ENCODE data around the gene ZDHHC14.
"Not testable (repeated sequence)": the region's sequence is repeated elsewhere in the genome, so short reads cannot be mapped to it uniquely, and the experiment has no call there.

Gene ZDHHC14

DNA sequence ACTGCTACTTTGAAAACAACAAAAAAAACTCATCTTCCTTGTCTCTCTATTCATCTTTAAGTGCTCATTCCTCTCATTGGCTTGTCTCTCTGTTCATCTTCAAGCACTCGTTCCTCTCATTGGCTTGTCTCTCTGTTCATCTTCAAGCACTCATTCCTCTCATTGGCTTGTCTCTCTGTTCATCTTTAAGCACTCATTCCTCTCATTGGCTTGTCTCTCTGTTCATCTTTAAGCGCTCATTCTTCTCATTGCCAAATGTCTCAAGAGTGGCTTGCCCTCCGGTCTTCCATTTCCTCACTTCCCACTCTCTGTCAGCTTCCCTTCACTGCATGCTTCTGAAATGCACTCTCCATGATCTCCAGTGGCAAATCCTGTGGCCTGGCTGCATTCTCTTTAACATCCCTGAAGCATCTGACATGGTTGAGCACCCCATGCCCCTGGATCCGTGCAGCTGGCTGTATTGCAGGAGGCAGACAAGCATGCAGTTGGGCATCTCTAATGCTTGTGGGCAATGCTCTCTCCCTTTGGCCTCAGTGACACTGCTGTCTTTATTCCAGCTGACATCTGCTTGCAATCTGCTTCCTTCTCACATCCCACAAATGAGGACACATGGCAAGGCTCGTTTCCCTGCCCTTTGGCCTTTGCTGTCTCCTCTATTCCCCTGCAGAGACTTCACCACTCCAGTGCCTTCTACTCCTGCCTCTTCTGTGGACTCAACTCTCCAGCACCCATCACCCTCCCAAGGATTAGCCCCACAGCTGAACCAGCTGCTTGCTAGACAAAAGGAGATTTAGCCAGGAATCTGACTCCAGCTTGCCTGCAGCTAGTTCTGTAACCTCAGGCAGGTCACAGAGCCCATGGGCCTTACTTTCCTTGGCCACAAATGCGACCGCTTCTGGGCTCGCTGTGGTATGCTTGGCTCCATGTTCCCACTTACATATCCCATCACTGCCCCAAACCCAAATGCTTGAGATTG lies 298.9 kb downstream of the ZDHHC14 start:
- no peak for DNase-seq

DNA sequence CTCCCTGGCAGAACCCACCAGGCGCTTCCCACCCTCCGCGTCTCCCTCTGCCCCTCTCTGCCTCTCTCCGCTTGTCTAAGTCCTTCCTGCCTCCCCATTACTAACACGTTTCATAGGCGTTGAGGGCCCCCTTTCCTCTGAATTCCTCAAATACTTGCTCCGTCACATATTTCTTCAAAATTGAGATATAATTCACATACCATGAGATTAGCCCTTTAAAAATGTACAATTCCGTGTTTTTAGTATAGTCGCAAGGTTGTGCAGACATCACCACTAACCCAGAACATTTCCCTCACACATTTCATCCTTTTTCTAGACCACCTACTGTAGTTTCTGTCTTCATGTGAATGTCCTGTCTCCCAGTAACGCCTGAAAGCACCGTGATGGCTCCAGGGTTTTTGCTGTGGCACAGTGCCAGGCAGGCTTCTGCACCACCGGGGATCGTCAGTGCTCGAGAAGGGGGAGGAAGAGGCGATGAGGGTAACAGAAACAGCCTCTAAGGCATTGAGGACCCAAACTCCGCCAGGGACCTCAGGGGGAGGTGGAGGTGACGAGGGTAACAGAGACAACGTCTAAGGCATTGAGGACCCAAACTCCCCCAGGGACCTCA lies 300.2 kb downstream of the ZDHHC14 start:
- DNase-seq: no peak

DNA sequence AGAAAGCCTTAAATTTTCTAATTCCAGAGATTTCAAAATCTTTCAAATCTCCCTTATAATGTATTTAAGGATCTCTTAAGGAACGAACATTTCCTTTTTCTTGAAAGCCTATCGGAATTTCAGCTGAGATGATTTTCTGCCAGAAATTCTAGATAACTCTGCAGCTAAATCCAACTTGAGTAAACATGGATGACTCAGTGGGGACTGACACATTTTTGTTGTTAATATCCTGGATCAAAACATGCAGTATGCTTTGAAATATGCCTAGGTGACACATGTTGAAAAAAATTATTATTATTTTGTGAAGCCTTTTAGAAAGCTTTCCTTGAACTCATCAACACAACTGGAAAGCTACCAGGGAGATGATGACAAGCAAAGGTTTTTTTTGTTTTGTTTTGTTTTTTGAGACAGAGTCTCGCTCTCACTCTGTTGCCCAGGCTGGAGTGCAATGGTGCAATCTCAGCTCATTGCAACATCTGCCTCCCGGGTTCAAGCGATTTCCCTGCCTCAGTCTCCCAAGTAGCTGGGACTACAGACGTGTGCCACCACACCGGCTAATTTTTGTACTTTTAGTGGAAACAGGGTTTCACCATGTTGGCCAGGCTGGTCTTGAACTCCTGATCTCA lies 302.0 kb downstream of the ZDHHC14 start:
- no peak for DNase-seq

DNA sequence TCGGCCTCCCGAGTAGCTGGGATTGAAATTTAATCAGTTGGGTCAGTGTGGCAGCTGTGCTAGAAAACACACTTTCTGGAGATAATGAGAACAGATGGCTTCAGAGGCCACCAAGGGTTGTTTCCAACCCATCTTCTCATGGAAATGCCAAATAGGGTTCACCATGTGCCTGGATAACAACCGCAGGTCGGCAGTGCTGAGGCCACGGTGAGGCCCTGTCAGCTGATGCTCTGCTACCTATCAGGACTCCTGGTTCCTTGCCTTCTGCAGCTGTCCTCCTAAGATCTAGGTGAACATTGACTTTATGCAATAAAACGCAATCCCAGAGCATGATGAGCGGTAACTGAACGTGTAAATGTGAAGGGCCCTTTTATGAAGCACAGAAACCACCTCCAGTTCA lies 302.7 kb downstream of the ZDHHC14 start:
- no peak for DNase-seq

DNA sequence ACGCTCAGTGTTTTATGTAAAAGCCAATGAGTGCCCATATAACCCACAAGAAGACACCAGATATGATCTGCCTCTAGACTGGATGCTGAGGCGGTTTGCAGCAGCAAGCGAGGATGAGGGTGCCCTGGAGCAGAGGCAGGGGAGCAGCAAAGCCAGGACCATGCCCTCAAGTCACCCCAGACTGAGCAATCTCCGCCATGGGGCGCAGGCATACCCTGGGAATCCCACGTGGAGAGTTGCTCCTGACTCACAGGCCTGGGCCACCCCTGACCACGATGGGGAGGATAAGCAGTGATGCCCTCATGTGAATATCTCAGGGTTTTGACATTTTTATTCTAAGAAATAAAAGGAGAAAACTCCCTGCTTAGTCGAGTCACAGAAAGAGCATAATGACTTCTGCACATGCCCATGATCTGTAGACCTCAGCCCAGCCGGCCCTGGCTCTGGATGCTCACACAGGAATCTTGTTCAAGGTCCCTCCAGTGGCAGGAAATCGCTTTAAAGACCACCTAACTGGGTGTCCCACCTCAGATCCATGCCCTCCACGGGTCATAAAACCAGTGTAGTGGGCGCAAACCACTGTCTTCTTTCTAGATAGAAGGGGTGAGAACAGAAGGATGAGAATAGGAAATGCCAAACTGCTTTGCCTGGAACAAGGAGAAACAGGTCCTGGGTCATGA lies 303.8 kb downstream of the ZDHHC14 start:
- no peak for DNase-seq

DNA sequence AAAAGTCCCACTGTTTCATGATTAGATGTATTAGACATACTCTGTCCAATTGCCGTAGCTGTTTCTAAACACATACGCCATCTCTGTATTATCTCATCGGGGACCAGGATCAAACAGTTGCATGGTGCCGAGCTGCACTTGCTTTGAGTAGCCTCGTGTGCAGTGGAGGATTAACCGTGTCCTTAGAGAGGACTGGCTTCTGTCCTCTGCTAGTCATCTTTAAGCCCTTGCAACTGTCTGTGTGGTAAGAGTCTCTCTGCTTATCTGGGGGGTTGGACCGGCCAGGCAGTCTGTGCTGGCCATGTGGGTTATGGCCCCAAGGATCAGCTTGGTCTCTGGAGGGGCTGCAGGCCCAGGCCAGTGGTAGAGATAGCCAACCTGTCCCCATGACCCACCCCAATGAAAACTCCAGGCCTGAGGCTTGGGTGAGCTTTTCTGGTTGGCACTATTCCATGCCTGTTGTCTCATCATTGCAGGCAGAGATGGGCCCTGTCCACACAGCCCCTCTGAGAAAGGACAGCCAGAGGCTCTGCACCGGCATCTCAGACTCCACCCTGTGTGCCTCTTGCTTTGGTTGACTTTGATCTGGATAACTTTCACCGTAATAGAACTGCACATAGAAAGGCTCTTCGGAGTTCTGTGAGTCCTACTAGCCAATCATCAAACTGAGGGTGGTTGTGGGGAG lies 304.7 kb downstream of the ZDHHC14 start:
- DNase-seq: no peak

DNA sequence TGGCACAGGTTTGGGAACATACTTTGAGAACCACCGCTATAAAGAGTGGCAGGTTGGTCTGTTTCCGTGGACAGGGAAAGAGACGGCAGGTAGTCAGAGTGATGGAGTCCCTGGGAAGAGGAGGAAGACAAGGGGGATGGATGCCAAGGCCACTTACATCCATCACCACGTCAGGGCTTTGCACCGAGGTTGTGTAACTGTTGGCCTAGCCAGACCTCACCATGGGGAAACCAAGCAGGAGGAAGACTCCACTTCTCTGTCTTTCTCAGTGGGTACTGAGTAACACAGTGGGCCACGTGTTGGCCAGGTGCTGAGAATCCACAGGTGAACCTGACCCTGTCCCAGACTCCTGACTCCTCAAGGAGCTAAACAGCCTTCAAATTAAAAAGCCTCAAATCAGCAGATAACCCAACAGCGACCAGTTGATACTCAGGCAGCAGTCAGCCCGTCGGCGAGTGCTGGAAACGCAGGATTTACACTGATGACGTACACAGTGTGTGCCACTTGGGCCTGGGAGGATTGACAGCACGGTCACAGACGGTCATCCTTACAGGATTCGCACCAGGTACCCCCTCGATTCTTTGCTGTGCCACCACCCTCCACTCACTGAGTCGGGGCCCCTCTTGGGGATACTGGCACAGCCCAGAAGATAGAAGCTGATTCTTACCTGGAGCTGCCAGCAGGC lies 307.4 kb downstream of the ZDHHC14 start:
- no peak for DNase-seq

GRCh38 chr6:157688960-157689599 lies 308.1 kb downstream of the ZDHHC14 start:
- DNase-seq: no peak

DNA sequence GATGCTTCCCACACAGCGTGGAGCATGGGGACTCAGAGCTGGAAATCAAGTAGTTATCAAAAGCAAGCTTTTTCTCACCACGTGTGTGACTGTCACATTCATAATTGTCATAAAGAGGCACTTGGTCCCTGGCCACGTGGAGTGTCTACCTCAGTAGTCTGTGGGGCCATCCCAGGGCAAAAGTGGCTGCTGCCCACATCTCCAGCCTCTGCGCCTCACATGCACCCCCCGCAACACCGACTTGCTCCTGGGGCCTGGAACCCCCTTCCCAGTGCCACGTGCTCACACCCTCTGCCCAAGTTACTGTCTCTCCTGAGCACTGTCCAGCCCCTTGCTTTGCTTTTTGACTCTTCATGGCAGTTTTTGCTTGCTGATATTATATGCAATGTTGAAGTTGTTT lies 308.9 kb downstream of the ZDHHC14 start:
- DNase-seq: no peak

DNA sequence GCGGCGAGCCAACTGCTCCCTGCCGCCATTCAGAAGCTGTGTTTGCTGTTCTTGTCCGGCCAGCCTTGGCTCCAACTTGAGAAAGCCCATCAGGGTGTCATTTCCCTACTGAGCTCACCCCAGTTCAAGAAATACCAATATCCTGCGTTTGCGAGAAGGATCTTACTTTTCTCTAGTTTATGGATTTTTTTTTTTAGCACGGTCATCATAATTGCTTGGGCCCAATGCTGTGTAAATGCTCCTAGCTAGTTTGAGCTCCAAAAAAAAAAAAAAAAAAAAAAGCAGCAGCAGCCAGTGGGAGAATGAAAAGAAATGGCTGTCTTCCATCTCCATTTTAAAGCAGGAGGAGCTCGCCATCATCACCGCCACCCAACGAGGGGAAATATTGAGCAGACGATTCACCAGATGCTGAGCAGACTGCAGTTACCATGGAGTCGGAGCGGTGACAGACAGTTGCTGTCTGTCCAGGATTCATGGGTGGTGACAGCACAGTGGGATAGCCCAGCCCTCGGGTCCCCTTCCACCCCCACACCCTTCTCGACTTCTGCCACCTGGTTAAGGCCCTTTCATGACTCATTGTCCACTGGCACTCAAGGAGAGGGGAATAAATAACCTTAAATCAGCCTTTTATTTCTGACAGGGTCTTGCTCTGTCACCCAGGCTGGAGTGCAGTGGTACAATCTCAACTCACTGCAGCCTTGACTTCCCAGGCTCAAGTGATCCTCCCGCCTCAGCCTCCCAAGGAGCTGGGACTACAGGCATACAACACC lies 309.6 kb downstream of the ZDHHC14 start:
- no peak for DNase-seq

GRCh38 chr6:157691621-157692020 lies 310.6 kb downstream of the ZDHHC14 start:
- not testable (repeated sequence) for DNase-seq

DNA sequence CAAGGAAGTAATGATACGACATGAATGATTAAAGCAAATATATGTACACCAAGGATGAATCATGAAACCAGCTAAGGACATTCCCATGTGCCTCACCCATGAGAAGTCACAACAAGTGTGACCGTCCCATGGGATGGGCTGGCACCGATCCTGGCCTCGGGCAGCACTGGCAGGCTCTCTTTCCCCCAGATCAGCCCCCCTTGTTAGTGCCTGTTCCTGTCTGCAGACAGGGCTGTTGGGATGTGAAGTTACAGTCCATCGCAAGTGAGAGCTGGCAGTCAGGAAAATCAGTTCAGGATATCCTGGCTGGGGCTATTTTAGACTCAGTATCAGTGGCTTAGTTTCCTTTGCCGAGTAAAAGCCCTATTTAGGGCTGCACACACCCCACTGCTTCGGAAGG lies 312.9 kb downstream of the ZDHHC14 start:
- peak; percentile 32 for DNase-seq

DNA sequence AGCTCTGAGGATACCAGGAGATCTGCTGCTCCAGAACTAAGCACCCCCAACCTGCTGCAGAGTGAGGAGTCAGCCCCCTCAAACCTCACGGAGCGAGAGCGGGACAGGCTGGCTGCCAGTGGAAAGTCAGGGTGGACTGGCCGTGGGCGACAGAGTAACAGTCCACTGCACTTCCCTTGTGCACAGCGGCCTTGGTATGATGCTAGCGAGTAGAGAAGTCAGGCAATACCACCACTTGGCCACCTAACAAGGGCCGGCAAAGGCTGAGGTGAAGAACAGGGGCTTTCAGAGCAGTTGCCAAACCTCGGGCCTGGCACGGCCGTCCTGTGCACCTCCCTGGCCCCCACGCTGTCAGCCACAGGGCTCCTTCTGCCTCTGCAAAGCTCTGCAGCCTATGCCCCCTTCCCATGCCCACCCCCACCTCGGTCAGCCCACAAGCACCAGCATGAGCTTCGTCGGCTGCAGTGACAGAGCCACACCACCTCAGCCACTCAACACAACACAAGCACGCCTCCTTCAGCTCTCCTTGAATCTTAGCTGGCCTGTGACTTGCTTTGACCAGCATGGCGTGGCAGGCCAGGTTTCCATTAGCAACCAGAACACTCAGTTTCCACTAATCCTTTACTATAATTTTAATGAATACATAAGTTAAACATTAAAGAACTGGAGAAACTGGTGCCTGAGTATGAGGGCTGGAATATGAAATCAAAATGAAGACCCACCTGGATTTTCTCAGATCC lies 314.5 kb downstream of the ZDHHC14 start:
- peak; percentile 29 for DNase-seq

DNA sequence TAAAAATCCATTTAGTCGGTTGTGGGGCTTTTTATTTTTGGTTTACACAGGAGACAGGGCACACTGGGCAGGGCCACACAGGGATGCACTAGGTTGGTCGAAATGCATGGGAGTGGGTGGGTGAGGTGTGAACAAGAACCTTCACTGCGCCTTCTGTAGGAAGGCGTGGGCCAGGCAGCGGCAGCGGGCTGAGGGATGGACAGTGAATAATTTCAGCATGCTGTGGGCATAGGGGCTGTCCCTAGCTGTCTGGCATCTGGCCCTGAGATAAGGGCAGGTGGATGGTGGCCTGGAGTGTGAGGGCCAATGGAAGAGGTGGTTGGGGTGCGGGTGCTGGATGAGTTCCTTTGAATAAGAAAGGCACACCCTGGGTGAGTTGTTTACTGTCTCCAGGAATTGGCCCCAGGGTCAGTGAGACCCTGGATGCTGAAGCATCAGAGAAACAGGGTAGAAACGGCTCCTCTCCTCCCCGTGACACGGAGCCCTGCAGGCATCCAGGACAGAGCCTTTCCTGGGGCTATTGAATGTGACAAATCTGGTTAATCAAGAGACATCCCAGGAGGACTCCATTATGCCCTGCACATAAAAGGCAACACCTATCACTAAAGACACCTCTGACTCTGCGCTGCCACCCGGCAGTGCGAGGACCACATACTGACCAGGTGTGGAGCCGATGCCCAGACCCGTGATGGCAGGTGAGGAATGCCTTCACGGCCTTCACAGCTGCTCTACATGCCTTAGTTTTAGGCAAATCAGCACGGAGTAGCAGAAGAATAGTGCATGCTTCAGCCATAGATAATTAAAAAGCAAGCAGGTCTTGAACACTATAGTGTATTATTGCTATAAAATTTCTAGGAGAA lies 319.0 kb downstream of the ZDHHC14 start:
- peak; percentile 26 for DNase-seq

GRCh38 chr6:157706351-157706750 lies 325.4 kb downstream of the ZDHHC14 start:
- not testable (repeated sequence) for DNase-seq

DNA sequence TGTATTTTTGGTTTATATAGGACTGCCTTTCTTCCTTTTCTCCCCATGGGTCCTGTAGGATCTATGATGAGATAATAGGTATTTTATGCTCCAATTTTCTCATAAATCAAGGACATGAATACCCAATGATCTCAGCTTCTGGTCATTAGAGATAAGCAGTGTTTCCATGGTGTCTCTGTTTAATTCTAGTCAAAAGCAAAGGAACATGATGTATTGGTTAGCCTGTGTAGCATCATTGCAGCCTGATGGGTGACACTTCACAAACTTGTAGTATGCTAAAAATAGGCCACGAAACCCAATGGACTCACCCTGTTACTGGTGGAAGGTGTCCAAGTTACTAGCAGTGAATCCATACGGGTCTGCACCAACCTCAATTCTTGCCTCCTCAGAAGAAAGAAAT lies 325.9 kb downstream of the ZDHHC14 start:
- DNase-seq: no peak

- DNase-seq: peak; percentile 11
These were observed 326.6 kb downstream of the ZDHHC14 start for GRCh38 chr6:157707576-157707975.

DNA sequence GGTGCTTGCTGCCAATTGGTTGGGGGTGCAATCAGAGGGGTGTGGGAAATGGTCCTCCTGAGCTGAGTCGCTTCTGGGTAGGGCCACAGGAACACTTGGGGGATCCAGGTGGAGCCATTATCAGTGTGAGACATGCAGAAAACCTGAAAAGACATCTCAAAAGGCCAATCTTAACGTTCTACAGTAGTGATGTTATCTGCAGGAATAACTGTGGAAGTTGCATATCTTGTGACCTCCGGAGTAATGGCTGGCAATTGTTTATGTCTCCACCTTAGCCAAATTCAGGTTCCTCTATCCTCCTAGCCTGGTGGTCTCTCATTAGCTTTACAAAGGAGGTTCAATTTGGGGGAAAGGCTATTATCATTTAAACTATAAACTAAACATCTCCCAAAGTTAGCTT lies 327.2 kb downstream of the ZDHHC14 start:
- DNase-seq: no peak

DNA sequence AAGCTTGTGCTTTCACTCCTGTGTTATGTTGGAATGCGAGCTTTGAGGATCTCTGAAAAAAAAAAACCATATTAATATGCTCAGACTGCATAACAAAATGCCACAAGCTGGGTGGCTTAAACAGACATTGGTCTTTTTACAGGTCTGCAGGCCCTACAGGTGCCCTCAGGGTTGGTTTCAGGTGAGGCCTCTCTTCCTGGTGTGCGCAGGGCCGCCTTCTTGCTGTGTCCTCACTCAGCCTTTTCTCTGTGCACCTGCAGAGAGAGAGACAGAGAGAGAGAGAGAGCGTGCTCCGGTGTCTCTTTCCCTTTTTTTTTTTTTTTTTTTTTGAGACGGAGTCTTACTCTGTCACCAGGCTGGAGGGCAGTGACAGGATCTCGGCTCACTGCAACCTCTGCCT lies 327.9 kb downstream of the ZDHHC14 start:
- DNase-seq: no peak

Measured in right forelimb (tissue), 1 donor.